Measurements from ENCODE around the gene PLEKHO1. TPM values are rescaled to one million over a fixed set of nuclear protein-coding genes. Genes with fewer than 3 reads are reported as not detected.

The PLEKHO1 gene
- polyA plus RNA-seq, 1 donor from 2014 or later: 213 TPM

DNA sequence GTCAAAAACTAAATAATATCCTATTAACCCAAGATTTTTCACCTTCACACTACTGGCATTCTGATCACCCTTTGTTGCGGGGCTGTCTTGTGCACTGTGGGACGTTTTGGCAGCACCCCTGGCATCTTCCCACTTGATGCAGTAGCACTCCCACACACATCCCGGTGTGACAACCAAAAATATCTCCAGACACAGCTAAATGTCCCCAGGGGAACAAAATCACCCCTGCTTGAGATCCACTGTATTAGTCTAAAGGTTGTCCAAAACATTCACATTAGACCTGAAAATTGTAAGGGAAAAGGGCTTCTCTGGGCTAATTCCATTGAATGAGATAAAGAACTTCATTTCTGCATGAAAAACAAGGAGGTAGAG, 37.8 kb downstream of the PLEKHO1 start:
- Histone ChIP-seq H3K4me3 (ENCODE audit: low read length) (no peak overlapping the region), H3K79me2 (replicated peaks; ENCODE audit: insufficient read depth, low read length) (no peaks in the 10 kb centered on the region), H3K27ac (ENCODE audit: low read length) (no peak overlapping the region), H3K9ac (ENCODE audit: low read length) (no peak overlapping the region), H4K20me1 (ENCODE audit: insufficient read depth) (no peaks in the 10 kb centered on the region), H3K9me3 (ENCODE audit: low read length) (no peaks in the 10 kb centered on the region), H3K27me3 (ENCODE audit: insufficient read depth, low read depth, low read length) (no peaks in the 10 kb centered on the region), H3K9me2 (ENCODE audit: insufficient read depth, low read length) (no peaks in the 10 kb centered on the region), H3K4me2 (ENCODE audit: low read length) (no peak overlapping the region), H3K36me3 (ENCODE audit: insufficient read depth, low read length) (no peaks in the 10 kb centered on the region), H2AFZ (ENCODE audit: low read depth, low read length) (no peak overlapping the region), H3F3A (ENCODE audit: insufficient read depth, low read length, poor library complexity, severe bottlenecking) (no peaks in the 10 kb centered on the region)
- TF ChIP-seq, protein P1, sequence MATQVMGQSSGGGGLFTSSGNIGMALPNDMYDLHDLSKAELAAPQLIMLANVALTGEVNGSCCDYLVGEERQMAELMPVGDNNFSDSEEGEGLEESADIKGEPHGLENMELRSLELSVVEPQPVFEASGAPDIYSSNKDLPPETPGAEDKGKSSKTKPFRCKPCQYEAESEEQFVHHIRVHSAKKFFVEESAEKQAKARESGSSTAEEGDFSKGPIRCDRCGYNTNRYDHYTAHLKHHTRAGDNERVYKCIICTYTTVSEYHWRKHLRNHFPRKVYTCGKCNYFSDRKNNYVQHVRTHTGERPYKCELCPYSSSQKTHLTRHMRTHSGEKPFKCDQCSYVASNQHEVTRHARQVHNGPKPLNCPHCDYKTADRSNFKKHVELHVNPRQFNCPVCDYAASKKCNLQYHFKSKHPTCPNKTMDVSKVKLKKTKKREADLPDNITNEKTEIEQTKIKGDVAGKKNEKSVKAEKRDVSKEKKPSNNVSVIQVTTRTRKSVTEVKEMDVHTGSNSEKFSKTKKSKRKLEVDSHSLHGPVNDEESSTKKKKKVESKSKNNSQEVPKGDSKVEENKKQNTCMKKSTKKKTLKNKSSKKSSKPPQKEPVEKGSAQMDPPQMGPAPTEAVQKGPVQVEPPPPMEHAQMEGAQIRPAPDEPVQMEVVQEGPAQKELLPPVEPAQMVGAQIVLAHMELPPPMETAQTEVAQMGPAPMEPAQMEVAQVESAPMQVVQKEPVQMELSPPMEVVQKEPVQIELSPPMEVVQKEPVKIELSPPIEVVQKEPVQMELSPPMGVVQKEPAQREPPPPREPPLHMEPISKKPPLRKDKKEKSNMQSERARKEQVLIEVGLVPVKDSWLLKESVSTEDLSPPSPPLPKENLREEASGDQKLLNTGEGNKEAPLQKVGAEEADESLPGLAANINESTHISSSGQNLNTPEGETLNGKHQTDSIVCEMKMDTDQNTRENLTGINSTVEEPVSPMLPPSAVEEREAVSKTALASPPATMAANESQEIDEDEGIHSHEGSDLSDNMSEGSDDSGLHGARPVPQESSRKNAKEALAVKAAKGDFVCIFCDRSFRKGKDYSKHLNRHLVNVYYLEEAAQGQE (IDR thresholded peaks at IDR 0.05; ENCODE audit: borderline replicate concordance): no peak
- TF ChIP-seq EP300 (conservative IDR thresholded peaks at IDR 0.05; ENCODE audit: poor library complexity, severe bottlenecking) (no peak), MXI1 (conservative IDR thresholded peaks at IDR 0.05; ENCODE audit: poor library complexity, severe bottlenecking) (no peak), POLR2AphosphoS5 (IDR thresholded peaks at IDR 0.05) (no peak), SMC3 (conservative IDR thresholded peaks at IDR 0.05; ENCODE audit: poor library complexity) (peak; percentile 29), EZH2 (IDR thresholded peaks at IDR 0.05; ENCODE audit: borderline replicate concordance, insufficient read depth, low read length, poor library complexity, severe bottlenecking) (no peak), TAF1 (IDR thresholded peaks at IDR 0.05; ENCODE audit: low read depth) (no peak), RAD21 (conservative IDR thresholded peaks at IDR 0.05) (no peak)
- TF ChIP-seq, protein P2, sequence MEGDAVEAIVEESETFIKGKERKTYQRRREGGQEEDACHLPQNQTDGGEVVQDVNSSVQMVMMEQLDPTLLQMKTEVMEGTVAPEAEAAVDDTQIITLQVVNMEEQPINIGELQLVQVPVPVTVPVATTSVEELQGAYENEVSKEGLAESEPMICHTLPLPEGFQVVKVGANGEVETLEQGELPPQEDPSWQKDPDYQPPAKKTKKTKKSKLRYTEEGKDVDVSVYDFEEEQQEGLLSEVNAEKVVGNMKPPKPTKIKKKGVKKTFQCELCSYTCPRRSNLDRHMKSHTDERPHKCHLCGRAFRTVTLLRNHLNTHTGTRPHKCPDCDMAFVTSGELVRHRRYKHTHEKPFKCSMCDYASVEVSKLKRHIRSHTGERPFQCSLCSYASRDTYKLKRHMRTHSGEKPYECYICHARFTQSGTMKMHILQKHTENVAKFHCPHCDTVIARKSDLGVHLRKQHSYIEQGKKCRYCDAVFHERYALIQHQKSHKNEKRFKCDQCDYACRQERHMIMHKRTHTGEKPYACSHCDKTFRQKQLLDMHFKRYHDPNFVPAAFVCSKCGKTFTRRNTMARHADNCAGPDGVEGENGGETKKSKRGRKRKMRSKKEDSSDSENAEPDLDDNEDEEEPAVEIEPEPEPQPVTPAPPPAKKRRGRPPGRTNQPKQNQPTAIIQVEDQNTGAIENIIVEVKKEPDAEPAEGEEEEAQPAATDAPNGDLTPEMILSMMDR (IDR thresholded peaks at IDR 0.05; ENCODE audit: poor library complexity, severe bottlenecking): peak; percentile 38

DNA sequence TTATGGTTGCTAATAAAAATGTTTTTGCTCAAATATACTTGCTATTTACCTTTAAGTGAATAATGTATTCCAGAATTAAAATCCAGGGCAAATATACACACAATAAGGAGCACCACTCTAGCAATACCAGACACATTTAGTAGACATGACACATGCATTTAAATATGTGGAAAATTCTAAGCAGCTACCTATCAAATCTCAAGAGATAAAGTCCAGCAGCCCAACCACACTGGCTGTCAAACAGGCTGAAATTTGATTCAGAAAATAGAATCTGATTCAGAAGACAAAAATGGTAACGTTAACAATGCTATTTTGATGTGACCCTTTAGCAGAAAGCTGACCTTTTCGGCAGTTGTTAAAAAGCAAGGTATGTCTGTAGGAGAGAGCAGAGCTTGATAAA, 42.3 kb downstream of the PLEKHO1 start:
- Histone ChIP-seq H3K9me2 (ENCODE audit: insufficient read depth, low read length) (no peaks in the 10 kb centered on the region), H2AFZ (ENCODE audit: low read depth, low read length) (no peak overlapping the region), H3K4me2 (ENCODE audit: low read length) (no peak overlapping the region), H3K9ac (ENCODE audit: low read length) (no peak overlapping the region), H3K27me3 (ENCODE audit: insufficient read depth, low read depth, low read length) (no peaks in the 10 kb centered on the region), H4K20me1 (ENCODE audit: insufficient read depth) (no peaks in the 10 kb centered on the region), H3K27ac (ENCODE audit: low read length) (no peak overlapping the region), H3K9me3 (ENCODE audit: low read length) (no peaks in the 10 kb centered on the region), H3K79me2 (replicated peaks; ENCODE audit: insufficient read depth, low read length) (no peaks in the 10 kb centered on the region), H3K36me3 (ENCODE audit: insufficient read depth, low read length) (no peaks in the 10 kb centered on the region), H3K4me3 (ENCODE audit: low read length) (no peak overlapping the region), H3F3A (ENCODE audit: insufficient read depth, low read length, poor library complexity, severe bottlenecking) (no peaks in the 10 kb centered on the region)
- TF ChIP-seq RAD21 (conservative IDR thresholded peaks at IDR 0.05) (no peak), TAF1 (IDR thresholded peaks at IDR 0.05; ENCODE audit: low read depth) (no peak), SMC3 (conservative IDR thresholded peaks at IDR 0.05; ENCODE audit: poor library complexity) (no peak), MXI1 (conservative IDR thresholded peaks at IDR 0.05; ENCODE audit: poor library complexity, severe bottlenecking) (no peak), EZH2 (IDR thresholded peaks at IDR 0.05; ENCODE audit: borderline replicate concordance, insufficient read depth, low read length, poor library complexity, severe bottlenecking) (no peak), EP300 (conservative IDR thresholded peaks at IDR 0.05; ENCODE audit: poor library complexity, severe bottlenecking) (no peak)
